NCI-H1105 (cell line): Measurements from ENCODE around the gene CALML6.
"Not testable (repeated sequence)": the region's sequence is repeated elsewhere in the genome, so short reads cannot be mapped to it uniquely, and the experiment has no call there.

Experiments used
- DNase-seq: peaks from one replicate; lab custom pipeline; 2025; lab: John Stamatoyannopoulos, UW

The CALML6 gene

GRCh38 chr1:1925437-1926345 is 10.6 kb downstream of the CALML6 start:
- no peak for DNase-seq

- DNase-seq = no peak
Observed at GRCh38 chr1:1926346-1926811, 11.3 kb downstream of the CALML6 start.

- DNase-seq = no peak
Observed at GRCh38 chr1:1926886-1927660, 12.0 kb downstream of the CALML6 start.

GRCh38 chr1:1927751-1928150 is 12.7 kb downstream of the CALML6 start:
- DNase-seq = no peak

- no peak for DNase-seq
Observed at GRCh38 chr1:1928231-1929101, 13.4 kb downstream of the CALML6 start.

- DNase-seq = no peak
Observed at GRCh38 chr1:1929102-1929638, 14.1 kb downstream of the CALML6 start.

GRCh38 chr1:1929639-1930545 is 14.8 kb downstream of the CALML6 start:
- DNase-seq = no peak

- DNase-seq = not testable (repeated sequence)
Observed at GRCh38 chr1:1934848-1935247, 19.8 kb downstream of the CALML6 start.

GRCh38 chr1:1937061-1937460 is 22.0 kb downstream of the CALML6 start:
- no peak for DNase-seq

GRCh38 chr1:1937549-1938275 is 22.7 kb downstream of the CALML6 start:
- DNase-seq = no peak

GRCh38 chr1:1938276-1938573 is 23.2 kb downstream of the CALML6 start:
- no peak for DNase-seq

GRCh38 chr1:1938613-1939295 is 23.7 kb downstream of the CALML6 start:
- DNase-seq = no peak

- no peak for DNase-seq
Observed at GRCh38 chr1:1939296-1940122, 24.4 kb downstream of the CALML6 start.

- no peak for DNase-seq
Observed at GRCh38 chr1:1940123-1940425, 25.0 kb downstream of the CALML6 start.

GRCh38 chr1:1941211-1941841 is 26.3 kb downstream of the CALML6 start:
- DNase-seq = no peak

GRCh38 chr1:1941868-1942752 is 27.1 kb downstream of the CALML6 start:
- DNase-seq = no peak
